Stimulated activated effector memory CD8-positive, alpha-beta T cell treated with anti-CD3 and anti-CD28 coated beads, Interleukin-12 subunit alpha, Interleukin-12 subunit beta, amount 100 ng/mL, for 72 hours (primary cell): ENCODE data around the gene NPDC1.

Experiments used
- ATAC-seq: fragments of 150-1000 bp; cut with Tn5 transposase; 2 replicates; pipeline ENCODE4 v1.10.0; 2021
- DNase-seq, 2 donors: peaks; one replicate each; pipeline ENCODE4 v3.0.0; 2021 to 2022; ENCODE audit warnings: low spot score in 2 of 2
- H3K27ac Mint-ChIP-seq: one replicate; pipeline ENCODE4 v1.8.0; 2022; ENCODE audit warnings: mild to moderate bottlenecking, mixed read lengths
- H3K36me3 Mint-ChIP-seq: one replicate; pipeline ENCODE4 v1.8.0; 2022; ENCODE audit warnings: mild to moderate bottlenecking, mixed read lengths
- H3K4me1 Mint-ChIP-seq: one replicate; pipeline ENCODE4 v1.8.0; 2022; ENCODE audit warnings: mixed read lengths
- H3K4me3 Mint-ChIP-seq: one replicate; pipeline ENCODE4 v1.8.0; 2022; ENCODE audit warnings: mild to moderate bottlenecking, mixed read lengths
- H3K9me3 Mint-ChIP-seq: one replicate; pipeline ENCODE4 v1.8.0; 2022; ENCODE audit warnings: mixed read lengths

Gene NPDC1

GRCh38 chr9:137053944-137054931 lies 8.3 kb upstream of the NPDC1 start, which contains the start of gene ENTPD2:
ENTPD2 (minus strand) TSS chr9:137054061; CDS start chr9:137053997, 64 bp downstream.
- Mint-ChIP-seq H3K36me3 (no peaks in the 10 kb centered on the region), H3K4me3 (no peak within 1 kb of the TSS), H3K4me1 (peaks cover 5% of the 10 kb centered on the region), H3K27ac (no peak within 1 kb of the TSS), H3K9me3 (no peaks in the 10 kb centered on the region)
- DNase-seq, result no peak
- peak; percentile 54 for ATAC-seq

DNA sequence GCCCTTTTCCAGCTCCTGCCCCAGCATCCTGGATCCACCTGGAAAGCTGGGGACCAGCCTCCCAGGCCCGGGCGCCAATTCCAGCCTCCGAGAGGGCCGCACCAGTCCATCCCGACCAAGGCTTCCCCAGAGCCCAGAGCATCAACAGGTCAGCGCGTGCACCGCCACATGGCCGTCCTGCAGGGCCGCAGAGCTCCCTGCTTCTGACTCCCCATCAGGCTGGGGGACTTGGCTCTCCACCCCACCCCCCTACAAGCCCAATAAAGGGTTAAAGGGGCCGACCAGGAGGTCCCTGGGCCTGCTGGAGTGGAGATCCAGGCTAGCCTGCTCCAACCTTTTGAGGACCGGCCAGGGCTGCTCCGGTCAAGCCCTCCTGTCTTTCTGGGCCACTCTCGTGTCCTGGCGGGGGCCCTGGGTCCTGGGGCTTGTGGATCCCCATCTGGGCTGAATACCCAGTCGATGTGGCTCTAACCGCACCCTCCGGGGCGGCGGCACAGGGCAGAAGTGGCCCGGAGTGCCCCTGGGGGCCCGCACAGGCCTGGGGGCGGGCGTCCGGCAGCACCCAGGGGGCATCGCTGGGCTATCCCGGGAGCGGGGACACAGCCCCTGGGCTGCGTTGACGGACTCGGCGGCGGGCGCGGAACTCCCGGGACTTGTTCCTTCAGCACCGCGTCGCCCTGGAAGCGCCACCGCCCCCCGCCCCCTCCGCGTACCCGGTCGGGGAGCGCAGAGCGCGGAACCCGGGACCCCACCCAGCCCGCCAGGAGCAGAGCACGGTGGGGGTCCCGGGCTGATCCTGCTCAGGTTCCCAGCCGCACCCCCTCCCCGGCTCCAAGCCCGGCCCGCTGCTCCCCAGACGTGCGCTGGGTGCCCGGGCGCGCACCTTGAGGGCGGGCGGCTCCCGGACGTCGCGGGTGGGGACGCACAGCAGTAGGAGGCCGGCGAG lies 7.3 kb upstream of the NPDC1 start:
- no peaks in the 10 kb centered on the region for H3K36me3 Mint-ChIP-seq

DNA sequence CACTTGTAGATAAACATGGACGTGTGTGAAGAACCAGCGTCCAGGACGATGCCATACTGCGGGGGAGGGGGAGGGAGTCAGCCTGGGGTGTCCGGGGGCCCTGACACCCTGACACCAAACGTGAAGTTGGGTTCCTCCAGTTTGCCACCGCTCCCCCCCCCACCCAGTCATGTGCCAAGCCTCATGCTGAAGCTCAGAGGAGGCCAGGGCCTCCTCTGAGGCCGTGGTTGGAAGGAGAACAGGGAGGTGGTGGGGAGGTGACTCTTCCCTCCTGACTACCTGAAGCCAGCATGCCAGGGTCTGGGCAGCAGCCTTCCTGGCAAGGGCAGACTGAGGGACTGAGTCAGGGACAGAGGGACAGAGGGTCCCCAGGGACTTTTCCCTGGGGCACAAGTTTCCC lies 6.3 kb upstream of the NPDC1 start:
- Mint-ChIP-seq H3K27ac (no peak overlapping the region), H3K4me3 (no peak overlapping the region), H3K36me3 (no peaks in the 10 kb centered on the region), H3K4me1 (peaks cover 5% of the 10 kb centered on the region), H3K9me3 (no peaks in the 10 kb centered on the region)
- ATAC-seq (no peak), DNase-seq (no peak)

More for the DNA sequence above, 7.3 kb upstream of the NPDC1 start:
- Mint-ChIP-seq H3K4me1 (peaks cover 5% of the 10 kb centered on the region), H3K27ac (no peak overlapping the region), H3K9me3 (no peaks in the 10 kb centered on the region), H3K4me3 (no peak overlapping the region)
- peak; percentile 14 for ATAC-seq
- no peak for DNase-seq

DNA sequence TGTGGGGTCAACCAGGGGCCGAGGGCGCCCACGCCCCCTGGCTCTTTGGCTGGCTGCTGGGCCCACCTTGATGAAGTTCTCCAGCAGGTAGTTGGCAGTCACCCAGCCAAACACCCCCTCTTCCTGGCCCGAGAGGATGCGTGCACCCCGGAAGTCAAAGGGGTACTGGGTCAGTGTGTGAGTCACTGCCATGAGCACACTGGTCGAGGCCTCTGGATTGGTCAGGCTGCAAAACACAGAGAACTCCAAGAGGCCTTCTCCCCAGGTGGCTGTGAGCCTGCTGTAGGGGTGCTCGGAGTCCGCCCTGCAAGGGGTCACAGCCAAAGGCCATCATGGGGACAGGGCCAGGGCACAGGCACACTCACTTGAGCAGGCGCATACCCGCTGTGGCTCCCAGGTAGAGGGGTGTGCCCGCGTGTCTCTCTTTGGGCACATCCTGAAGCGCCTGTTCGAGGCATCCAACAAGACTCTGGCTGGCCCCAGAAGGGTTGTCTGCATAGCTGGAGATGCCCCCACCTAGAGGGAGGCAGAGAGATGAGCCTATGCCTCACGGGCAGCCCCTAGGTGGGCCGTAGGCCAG lies 5.3 kb upstream of the NPDC1 start:
- Mint-ChIP-seq H3K4me1 (peaks cover 10% of the 10 kb centered on the region), H3K36me3 (no peaks in the 10 kb centered on the region), H3K9me3 (no peaks in the 10 kb centered on the region), H3K27ac (no peak overlapping the region), H3K4me3 (no peak overlapping the region)
- DNase-seq (no peak), ATAC-seq (no peak)

DNA sequence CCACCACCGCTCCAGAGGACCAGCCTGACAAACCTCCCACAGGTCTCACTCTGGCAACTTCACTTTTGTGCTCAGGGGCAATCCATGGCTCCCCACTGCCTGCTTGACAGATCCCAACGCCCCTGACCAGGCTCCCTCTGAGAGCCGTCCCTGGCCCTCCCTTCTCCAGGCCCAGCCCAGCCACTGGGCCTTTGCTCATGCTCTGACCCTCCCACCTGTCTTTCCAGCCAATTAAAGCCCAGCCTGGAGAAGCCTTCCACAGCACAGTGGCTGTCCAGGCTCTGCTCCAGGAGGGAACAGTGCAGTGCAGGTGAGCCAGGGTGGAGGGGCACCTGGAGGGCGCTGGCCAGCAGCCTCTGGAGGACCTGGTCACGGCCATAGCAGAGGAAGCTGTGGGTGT lies 4.6 kb upstream of the NPDC1 start:
- Mint-ChIP-seq H3K4me3 (no peak overlapping the region), H3K36me3 (no peaks in the 10 kb centered on the region), H3K27ac (no peak overlapping the region), H3K4me1 (peaks cover 11% of the 10 kb centered on the region), H3K9me3 (no peaks in the 10 kb centered on the region)
- ATAC-seq (no peak), DNase-seq (no peak)

DNA sequence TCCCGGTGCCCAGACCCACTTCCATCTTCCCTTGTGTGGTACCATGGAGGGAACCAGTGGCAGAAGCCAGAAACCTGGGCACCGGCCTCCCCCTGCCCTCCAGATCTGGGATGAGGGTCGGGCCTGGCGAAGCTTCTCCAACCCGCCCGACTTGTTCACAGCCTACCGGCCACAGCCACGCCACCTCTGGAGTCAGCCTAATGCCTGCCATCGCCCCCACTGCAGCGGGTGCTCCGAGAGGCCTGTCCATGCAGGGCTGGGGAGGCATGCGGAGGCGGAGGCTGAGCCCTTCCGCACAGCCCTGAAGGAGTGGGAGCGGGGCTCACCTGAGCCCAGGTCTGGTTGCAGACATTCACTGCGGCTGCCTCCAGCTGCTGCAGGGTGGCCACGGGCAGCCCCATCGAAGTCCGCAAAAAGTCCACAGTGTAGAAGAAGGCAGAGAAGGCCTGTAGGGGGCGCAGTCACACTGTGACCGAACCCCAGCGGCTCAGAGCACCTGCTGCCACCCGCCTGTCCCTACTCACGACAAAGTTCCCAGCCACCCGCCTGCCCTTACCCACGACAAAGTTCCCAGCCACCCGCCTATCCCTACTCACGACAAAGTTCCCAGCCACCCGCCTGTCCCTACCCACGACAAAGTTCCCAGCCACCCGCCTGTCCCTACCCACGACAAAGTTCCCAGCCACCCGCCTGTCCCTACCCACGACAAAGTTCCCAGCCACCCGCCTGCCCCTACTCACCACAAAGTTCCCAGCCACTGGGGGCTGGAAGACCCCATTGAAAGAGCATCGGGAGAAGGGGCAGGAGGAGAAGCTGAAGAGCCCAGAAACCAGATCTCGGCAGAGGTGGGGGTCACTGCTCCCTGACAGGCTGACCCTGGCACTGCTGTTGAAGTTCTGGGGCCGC lies 3.8 kb upstream of the NPDC1 start:
- ATAC-seq, result peak; percentile 50
- H3K36me3 Mint-ChIP-seq, result no peaks in the 10 kb centered on the region
- no peak overlapping the region for H3K4me3 Mint-ChIP-seq
- peaks cover 18% of the 10 kb centered on the region for H3K4me1 Mint-ChIP-seq
- no peak overlapping the region for H3K27ac Mint-ChIP-seq
- H3K9me3 Mint-ChIP-seq, result no peaks in the 10 kb centered on the region
- peak in 1 of 2 donors; percentile 84 for DNase-seq

DNA sequence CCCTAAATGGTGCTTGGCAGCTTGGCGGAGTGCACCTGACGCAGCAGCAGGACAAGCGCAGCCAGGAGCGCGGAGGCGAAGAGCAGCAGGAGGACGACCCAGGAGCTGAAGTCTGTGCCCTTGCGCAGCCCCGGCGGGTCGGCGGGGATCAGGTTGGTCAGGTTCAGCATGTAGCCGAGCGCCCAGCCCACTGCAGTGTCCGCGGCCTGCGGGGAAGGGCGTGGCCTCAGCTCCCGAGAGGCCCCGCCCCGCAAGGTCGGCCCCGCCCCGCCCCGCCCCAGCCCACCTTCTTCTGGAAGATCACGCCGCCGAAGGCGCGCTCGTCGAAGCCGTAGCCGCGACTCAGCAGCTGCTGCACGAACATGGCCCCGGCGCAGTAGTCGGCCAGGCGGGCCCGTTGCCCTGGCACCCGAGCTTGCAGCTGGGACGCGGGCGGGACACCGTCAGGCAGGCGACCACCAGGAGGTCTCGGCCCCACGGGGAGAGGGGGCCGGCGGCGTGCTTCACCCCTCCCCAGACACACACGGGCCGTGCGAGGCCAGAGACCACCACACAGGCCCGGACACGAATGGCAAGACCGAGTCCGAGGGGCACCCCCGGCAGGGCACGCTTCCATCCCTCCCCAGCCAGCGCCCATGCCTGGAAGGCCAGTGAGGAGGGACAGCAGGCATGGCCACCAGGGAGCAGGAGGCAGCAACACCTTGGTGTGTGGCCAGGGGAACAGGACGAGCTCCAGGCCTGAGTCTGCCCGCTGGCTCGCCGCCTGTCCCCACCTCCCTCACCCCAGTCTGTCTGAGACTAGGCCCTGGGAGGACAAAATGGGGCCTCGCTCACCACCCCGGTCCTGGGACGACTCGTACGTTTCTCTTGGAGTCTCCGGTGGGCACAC lies 2.9 kb upstream of the NPDC1 start:
- ATAC-seq (no peak), DNase-seq (no peak)
- Mint-ChIP-seq H3K4me1 (peaks cover 21% of the 10 kb centered on the region), H3K27ac (no peak overlapping the region), H3K9me3 (no peaks in the 10 kb centered on the region), H3K4me3 (no peak overlapping the region), H3K36me3 (no peaks in the 10 kb centered on the region)

GRCh38 chr9:137045294-137046087 lies 486 bp downstream of the NPDC1 start:
- no peaks in the 10 kb centered on the region for H3K36me3 Mint-ChIP-seq
- H3K4me1 Mint-ChIP-seq, result peaks cover 21% of the 10 kb centered on the region
- ATAC-seq (peak; percentile 33), DNase-seq (no peak)
- H3K4me3 Mint-ChIP-seq, result peak overlapping the region; percentile 72
- no peak overlapping the region for H3K27ac Mint-ChIP-seq
- no peaks in the 10 kb centered on the region for H3K9me3 Mint-ChIP-seq

GRCh38 chr9:137044502-137045177 lies 1.3 kb downstream of the NPDC1 start:
- Mint-ChIP-seq H3K4me1 (peaks cover 19% of the 10 kb centered on the region), H3K9me3 (no peaks in the 10 kb centered on the region), H3K36me3 (no peaks in the 10 kb centered on the region), H3K4me3 (peak overlapping the region; percentile 72), H3K27ac (no peak overlapping the region)
- DNase-seq (no peak), ATAC-seq (peak; percentile 1)

- ATAC-seq (no peak), DNase-seq (no peak)
- H3K9me3 Mint-ChIP-seq, result no peaks in the 10 kb centered on the region
- H3K4me1 Mint-ChIP-seq, result peaks cover 16% of the 10 kb centered on the region
- peak overlapping the region; percentile 72 for H3K4me3 Mint-ChIP-seq
- peaks cover under 1% of the 10 kb centered on the region for H3K36me3 Mint-ChIP-seq
- H3K27ac Mint-ChIP-seq, result no peak overlapping the region
Measured at GRCh38 chr9:137044037-137044436, 1.9 kb downstream of the NPDC1 start.

- Mint-ChIP-seq H3K4me3 (no peak overlapping the region), H3K9me3 (no peaks in the 10 kb centered on the region), H3K36me3 (peaks cover 10% of the 10 kb centered on the region), H3K27ac (no peak overlapping the region), H3K4me1 (peaks cover 16% of the 10 kb centered on the region)
- DNase-seq, result no peak
- no peak for ATAC-seq
Measured at GRCh38 chr9:137042751-137043727, 2.9 kb downstream of the NPDC1 start.
